ENCODE results near the gene CPZ.

DNA sequence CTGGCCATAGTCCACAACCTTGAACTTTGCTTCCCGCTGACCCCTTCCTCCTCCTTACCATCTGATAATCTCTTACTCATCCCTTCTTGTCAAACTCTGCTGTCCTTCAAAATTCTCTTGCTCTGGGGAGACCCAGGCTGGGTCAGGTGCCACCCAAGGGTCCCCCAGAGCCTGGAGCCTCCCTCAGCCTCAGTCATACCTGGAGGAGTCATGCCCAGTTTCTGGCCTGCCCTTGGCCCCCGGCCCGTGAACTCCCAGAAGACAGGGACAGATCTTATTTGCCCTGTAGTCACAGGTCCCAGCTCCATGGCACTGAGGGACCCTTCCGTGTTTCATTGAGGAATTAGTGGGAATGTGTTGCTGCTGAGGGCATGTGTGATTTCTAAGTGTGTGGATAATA, 17.1 kb upstream of the CPZ start:
- TF ChIP-seq, protein P1, sequence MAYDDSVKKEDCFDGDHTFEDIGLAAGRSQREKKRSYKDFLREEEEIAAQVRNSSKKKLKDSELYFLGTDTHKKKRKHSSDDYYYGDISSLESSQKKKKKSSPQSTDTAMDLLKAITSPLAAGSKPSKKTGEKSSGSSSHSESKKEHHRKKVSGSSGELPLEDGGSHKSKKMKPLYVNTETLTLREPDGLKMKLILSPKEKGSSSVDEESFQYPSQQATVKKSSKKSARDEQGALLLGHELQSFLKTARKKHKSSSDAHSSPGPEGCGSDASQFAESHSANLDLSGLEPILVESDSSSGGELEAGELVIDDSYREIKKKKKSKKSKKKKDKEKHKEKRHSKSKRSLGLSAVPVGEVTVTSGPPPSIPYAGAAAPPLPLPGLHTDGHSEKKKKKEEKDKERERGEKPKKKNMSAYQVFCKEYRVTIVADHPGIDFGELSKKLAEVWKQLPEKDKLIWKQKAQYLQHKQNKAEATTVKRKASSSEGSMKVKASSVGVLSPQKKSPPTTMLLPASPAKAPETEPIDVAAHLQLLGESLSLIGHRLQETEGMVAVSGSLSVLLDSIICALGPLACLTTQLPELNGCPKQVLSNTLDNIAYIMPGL (CRISPR knock-in tag; IDR thresholded peaks at IDR 0.05), result no peak
- TF ChIP-seq, protein P2, sequence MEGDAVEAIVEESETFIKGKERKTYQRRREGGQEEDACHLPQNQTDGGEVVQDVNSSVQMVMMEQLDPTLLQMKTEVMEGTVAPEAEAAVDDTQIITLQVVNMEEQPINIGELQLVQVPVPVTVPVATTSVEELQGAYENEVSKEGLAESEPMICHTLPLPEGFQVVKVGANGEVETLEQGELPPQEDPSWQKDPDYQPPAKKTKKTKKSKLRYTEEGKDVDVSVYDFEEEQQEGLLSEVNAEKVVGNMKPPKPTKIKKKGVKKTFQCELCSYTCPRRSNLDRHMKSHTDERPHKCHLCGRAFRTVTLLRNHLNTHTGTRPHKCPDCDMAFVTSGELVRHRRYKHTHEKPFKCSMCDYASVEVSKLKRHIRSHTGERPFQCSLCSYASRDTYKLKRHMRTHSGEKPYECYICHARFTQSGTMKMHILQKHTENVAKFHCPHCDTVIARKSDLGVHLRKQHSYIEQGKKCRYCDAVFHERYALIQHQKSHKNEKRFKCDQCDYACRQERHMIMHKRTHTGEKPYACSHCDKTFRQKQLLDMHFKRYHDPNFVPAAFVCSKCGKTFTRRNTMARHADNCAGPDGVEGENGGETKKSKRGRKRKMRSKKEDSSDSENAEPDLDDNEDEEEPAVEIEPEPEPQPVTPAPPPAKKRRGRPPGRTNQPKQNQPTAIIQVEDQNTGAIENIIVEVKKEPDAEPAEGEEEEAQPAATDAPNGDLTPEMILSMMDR (IDR thresholded peaks at IDR 0.05), result no peak
- TF ChIP-seq TCF7 (CRISPR knock-in tag; IDR thresholded peaks at IDR 0.05; ENCODE audit: low read depth), result no peak
- no peak for TF ChIP-seq CBFB (CRISPR knock-in tag; IDR thresholded peaks at IDR 0.05; ENCODE audit: low read depth)
- TF ChIP-seq, protein P3, sequence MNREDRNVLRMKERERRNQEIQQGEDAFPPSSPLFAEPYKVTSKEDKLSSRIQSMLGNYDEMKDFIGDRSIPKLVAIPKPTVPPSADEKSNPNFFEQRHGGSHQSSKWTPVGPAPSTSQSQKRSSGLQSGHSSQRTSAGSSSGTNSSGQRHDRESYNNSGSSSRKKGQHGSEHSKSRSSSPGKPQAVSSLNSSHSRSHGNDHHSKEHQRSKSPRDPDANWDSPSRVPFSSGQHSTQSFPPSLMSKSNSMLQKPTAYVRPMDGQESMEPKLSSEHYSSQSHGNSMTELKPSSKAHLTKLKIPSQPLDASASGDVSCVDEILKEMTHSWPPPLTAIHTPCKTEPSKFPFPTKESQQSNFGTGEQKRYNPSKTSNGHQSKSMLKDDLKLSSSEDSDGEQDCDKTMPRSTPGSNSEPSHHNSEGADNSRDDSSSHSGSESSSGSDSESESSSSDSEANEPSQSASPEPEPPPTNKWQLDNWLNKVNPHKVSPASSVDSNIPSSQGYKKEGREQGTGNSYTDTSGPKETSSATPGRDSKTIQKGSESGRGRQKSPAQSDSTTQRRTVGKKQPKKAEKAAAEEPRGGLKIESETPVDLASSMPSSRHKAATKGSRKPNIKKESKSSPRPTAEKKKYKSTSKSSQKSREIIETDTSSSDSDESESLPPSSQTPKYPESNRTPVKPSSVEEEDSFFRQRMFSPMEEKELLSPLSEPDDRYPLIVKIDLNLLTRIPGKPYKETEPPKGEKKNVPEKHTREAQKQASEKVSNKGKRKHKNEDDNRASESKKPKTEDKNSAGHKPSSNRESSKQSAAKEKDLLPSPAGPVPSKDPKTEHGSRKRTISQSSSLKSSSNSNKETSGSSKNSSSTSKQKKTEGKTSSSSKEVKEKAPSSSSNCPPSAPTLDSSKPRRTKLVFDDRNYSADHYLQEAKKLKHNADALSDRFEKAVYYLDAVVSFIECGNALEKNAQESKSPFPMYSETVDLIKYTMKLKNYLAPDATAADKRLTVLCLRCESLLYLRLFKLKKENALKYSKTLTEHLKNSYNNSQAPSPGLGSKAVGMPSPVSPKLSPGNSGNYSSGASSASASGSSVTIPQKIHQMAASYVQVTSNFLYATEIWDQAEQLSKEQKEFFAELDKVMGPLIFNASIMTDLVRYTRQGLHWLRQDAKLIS (CRISPR knock-in tag; IDR thresholded peaks at IDR 0.05; ENCODE audit: borderline replicate concordance), result no peak
- TF ChIP-seq NFE2L1 (CRISPR knock-in tag; IDR thresholded peaks at IDR 0.05), result no peak
- TF ChIP-seq ESRRA (CRISPR knock-in tag; IDR thresholded peaks at IDR 0.05; ENCODE audit: borderline replicate concordance), result no peak
